GM13977 (cell line): Measurements from ENCODE around the gene DMTF1.

ENCODE experiments used
- DNase-seq: peaks from one replicate; pipeline ENCODE4 v3.0.0; 2012; ENCODE audit warnings: low spot score
- CTCF ChIP-seq: IDR thresholded peaks from 2 replicates; pipeline ENCODE4 v1.5.1; 2012; ENCODE audit warnings: mild to moderate bottlenecking, control low read depth; ENCODE audit not compliant: insufficient read depth; ENCODE audit errors: extremely low read depth, missing control alignments
- in situ Hi-C: fragments of 300-500 bp; cut with MboI; formaldehyde crosslinking; loops from one replicate; pipeline ENCODE4 v1.12.0; 2022; ENCODE audit warnings: low sequenced_read_pairs, low pct_unique_long_range_greater_than_20kb, mixed read lengths, inconsistent platforms; ENCODE audit not compliant: unreplicated experiment

Gene DMTF1, protein sequence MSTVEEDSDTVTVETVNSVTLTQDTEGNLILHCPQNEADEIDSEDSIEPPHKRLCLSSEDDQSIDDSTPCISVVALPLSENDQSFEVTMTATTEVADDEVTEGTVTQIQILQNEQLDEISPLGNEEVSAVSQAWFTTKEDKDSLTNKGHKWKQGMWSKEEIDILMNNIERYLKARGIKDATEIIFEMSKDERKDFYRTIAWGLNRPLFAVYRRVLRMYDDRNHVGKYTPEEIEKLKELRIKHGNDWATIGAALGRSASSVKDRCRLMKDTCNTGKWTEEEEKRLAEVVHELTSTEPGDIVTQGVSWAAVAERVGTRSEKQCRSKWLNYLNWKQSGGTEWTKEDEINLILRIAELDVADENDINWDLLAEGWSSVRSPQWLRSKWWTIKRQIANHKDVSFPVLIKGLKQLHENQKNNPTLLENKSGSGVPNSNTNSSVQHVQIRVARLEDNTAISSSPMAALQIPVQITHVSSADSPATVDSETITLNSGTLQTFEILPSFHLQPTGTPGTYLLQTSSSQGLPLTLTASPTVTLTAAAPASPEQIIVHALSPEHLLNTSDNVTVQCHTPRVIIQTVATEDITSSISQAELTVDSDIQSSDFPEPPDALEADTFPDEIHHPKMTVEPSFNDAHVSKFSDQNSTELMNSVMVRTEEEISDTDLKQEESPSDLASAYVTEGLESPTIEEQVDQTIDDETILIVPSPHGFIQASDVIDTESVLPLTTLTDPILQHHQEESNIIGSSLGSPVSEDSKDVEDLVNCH

DNA sequence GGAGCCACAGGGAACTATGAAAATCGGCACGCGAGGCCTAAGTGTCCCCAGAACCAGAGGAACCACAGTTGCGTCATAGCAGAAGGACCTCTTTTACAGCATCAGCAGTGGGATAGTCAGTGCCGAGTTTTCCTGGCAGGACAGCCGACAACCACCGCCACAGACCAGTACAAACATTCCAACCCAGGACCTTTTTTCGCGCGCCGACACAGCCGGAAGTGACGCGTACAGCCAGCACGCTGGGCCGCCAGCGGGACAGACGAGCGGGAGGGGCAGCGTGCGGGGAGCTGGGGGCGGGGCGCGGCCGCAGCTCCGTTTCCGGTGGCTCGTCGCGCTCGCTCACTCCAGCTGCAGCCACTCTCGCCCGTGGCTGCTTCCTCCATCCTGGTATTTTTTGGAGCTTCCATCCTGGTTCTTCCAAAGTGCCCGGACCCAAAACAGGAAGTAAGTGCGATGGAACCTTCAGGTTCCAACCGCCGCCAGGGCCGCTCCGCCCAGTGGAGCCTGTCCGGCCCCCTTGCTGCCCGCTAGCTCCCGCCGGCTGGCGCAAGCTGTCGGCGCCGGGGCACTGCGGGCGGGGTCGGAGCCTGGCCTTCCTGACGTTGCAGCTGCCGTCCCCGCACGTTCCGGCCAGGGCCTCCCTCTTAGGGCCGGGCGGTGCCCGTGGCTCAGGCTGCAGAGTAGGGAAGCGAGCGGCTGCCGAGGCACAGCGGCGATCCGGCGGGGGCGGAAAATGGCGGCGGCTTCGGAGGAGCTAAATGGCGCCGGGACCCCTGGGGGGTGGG is at the start of gene DMTF1:
Gene DMTF1 (plus strand): TSS at position 342 of the 785 bp plus-strand sequence. CDS start 12,489 bp downstream, outside the sequence.
- in situ Hi-C loops: no loop called here
- no peak for TF ChIP-seq CTCF
- DNase-seq: peak; percentile 93

GRCh38 chr7:87105401-87105800 is 46.9 kb upstream of the DMTF1 start:
- no peak for DNase-seq
- in situ Hi-C loops: no loop called here
- TF ChIP-seq CTCF: no peak

GRCh38 chr7:87106974-87107612 is 45.2 kb upstream of the DMTF1 start:
- no peak for TF ChIP-seq CTCF
- no peak for DNase-seq
- in situ Hi-C loops: no loop called here

- in situ Hi-C loops: no loop called here
- TF ChIP-seq CTCF: no peak
- no peak for DNase-seq
Observed at GRCh38 chr7:87107949-87108776, 44.1 kb upstream of the DMTF1 start.

- DNase-seq: no peak
- in situ Hi-C loops: no loop called here
- no peak for TF ChIP-seq CTCF
Observed at GRCh38 chr7:87110778-87111177, 41.5 kb upstream of the DMTF1 start.
